CD4-positive, CD25-positive, alpha-beta regulatory T cell (primary cell): ENCODE measurements around the gene GNG7. TPM values are rescaled to one million over a fixed set of nuclear protein-coding genes. Genes with fewer than 3 reads are reported as not detected.
"Not testable (repeated sequence)": the region's sequence is repeated elsewhere in the genome, so short reads cannot be mapped to it uniquely, and the experiment has no call there.

Source experiments
- ATAC-seq, 2 donors: fragments of 150-1000 bp; cut with Tn5 transposase; one replicate each; pipeline ENCODE4 v1.10.0; 2021; ENCODE audit warnings: low read depth in 2 of 2, moderate number of reproducible peaks in 2 of 2, moderate library complexity in 1 of 2
- DNase-seq, 3 donors: peaks; one replicate each; pipeline versions ENCODE4 v3.0.0 to v3.0.0-alpha.2; 2012 to 2022; ENCODE audit warnings: mixed read lengths in 1 of 3
- H3K27ac ChIP-seq: one replicate; pipeline ENCODE4 v1.7.0; 2013; ENCODE audit warnings: mild to moderate bottlenecking, low read length; ENCODE audit not compliant: insufficient read depth, poor library complexity, severe bottlenecking
- H3K27me3 ChIP-seq: one replicate; pipeline ENCODE4 v1.7.0; 2013; ENCODE audit warnings: low read length; ENCODE audit not compliant: control insufficient read depth, insufficient read depth
- H3K36me3 ChIP-seq: one replicate; pipeline ENCODE4 v1.7.0; 2013; ENCODE audit warnings: mild to moderate bottlenecking, low read length, moderate library complexity; ENCODE audit not compliant: control insufficient read depth, insufficient read depth
- H3K4me1 ChIP-seq: 2 replicates; pipeline ENCODE4 v1.7.0; 2013; ENCODE audit warnings: mild to moderate bottlenecking, low read length; ENCODE audit not compliant: insufficient read depth, control insufficient read depth, poor library complexity, severe bottlenecking
- H3K4me3 ChIP-seq: one replicate; pipeline ENCODE4 v1.7.0; 2013; ENCODE audit warnings: low read depth, mild to moderate bottlenecking, low read length, moderate library complexity
- H3K9me3 ChIP-seq, 2 experiments: 1 replicate in 1 of 2; 2 replicates in 1 of 2; pipeline ENCODE4 v1.7.0; 2013; ENCODE audit warnings: low read length in 2 of 2, mild to moderate bottlenecking in 1 of 2, moderate library complexity in 1 of 2; ENCODE audit not compliant: control insufficient read depth in 2 of 2
- H3K27ac Mint-ChIP-seq, 3 donors: one replicate each; pipeline ENCODE4 v1.8.0; 2020 to 2022; ENCODE audit warnings: mild to moderate bottlenecking in 3 of 3, mixed read lengths in 3 of 3, moderate library complexity in 2 of 3
- H3K27me3 Mint-ChIP-seq: one replicate; pipeline ENCODE4 v1.8.0; 2022; ENCODE audit warnings: mild to moderate bottlenecking, mixed read lengths
- H3K36me3 Mint-ChIP-seq: one replicate; pipeline ENCODE4 v1.8.0; 2020; ENCODE audit warnings: mixed read lengths
- H3K4me1 Mint-ChIP-seq, 4 donors: one replicate each; pipeline ENCODE4 v1.8.0; 2020 to 2022; ENCODE audit warnings: mixed read lengths in 4 of 4, mild to moderate bottlenecking in 1 of 4
- H3K4me3 Mint-ChIP-seq, 4 donors: one replicate each; pipeline ENCODE4 v1.8.0; 2020 to 2022; ENCODE audit warnings: mild to moderate bottlenecking in 4 of 4, mixed read lengths in 4 of 4, moderate library complexity in 3 of 4
- H3K9me3 Mint-ChIP-seq, 7 donors: one replicate each; pipeline ENCODE4 v1.8.0; 2020 to 2022; ENCODE audit warnings: mixed read lengths in 7 of 7, mild to moderate bottlenecking in 3 of 7, moderate library complexity in 2 of 7
- polyA plus RNA-seq, 4 donors: library from polyadenylated mRNA; unstranded; fragments of 300-500 nt; fragmentation: Illumina TruSeq; gene quantifications; one replicate each; pipeline ENCODE4 v1.2.3, GENCODE V29; 2021
- total RNA-seq: library from RNA; stranded (reverse); gene quantifications from one replicate; pipeline ENCODE4 v1.2.3, GENCODE V29; 2022

The GNG7 gene
- total and polyA plus RNA-seq, 5 donors from 2014 or later: 0.65 to 1.6 (median 1.2) TPM

DNA sequence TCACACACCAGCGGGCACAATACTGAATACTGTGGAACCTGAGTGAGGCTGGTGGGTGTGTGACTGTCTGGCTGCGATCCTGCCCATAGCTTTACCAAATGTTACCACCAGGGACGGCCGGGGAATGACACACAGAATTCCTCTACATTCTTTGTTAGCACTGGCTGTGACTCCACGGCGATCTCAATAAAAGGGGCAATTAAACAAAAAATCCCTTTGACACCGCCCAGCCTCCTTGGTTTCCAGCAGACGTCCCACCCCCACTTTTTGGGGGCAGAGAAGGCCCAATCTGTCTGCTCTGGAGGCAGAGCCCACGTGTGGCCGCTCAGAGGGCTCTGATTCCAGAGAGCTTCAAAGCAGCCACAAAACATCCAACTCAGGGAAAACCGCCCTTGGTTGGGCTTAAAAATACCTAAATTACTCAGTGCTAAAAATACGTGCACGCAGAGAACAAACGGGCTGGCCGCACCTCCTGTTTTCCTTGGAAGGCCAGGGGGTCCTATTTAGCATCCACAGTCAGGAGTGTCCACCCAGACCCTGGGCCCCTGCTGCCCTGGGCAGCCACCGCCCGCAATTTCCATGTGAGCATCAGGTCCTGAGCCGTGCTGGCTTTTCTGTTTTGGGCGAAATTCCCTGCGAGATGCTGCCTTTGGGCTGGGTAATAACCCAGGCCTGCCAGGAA is 178.7 kb downstream of the GNG7 start:
- DNase-seq: no peak

DNA sequence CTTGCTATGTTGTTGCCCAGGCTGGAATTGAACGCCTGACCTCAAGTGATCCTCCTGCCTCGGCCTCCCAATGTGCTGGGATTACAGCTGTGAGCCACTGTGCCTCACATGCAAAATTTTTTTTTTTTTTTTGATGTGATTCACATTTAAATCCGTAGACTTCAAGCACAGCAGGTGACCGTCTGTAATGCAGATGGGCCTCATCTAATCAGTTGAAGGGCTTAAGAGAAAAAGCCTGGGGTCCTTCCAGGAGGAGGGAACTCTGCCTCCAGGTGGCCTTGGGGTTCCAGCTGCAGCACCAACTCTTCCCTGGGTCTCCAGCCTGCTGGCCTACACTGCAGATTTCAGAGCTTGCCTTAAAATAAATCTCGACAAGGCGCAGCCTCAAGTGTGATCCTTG is 183.0 kb downstream of the GNG7 start:
- Histone ChIP-seq H3K4me1 (peaks cover 4% of the 10 kb centered on the region), H3K27ac (no peak overlapping the region), H3K9me3 (no peaks in the 10 kb centered on the region), H3K27me3 (no peaks in the 10 kb centered on the region), H3K4me3 (no peak overlapping the region), H3K36me3 (no peaks in the 10 kb centered on the region)
- Mint-ChIP-seq H3K9me3 (peaks cover 0 to 3% (median 0%) of the 10 kb centered on the region in 7 donors), H3K27ac (peak overlapping the region in 1 of 3 donors; percentile 69), H3K36me3 (peaks cover 3% of the 10 kb centered on the region), H3K27me3 (no peaks in the 10 kb centered on the region), H3K4me3 (no peak overlapping the region), H3K4me1 (no peaks in the 10 kb centered on the region)
- DNase-seq: no peak
- no peak for ATAC-seq

More for the DNA sequence above, 178.7 kb downstream of the GNG7 start:
- Histone ChIP-seq H3K4me3 (no peak overlapping the region), H3K4me1 (no peaks in the 10 kb centered on the region), H3K9me3 (no peaks in the 10 kb centered on the region), H3K36me3 (no peaks in the 10 kb centered on the region), H3K27me3 (no peaks in the 10 kb centered on the region), H3K27ac (no peak overlapping the region)
- Mint-ChIP-seq H3K9me3 (peaks cover 0 to 3% (median 0%) of the 10 kb centered on the region in 7 donors), H3K27me3 (no peaks in the 10 kb centered on the region), H3K36me3 (no peaks in the 10 kb centered on the region), H3K27ac (no peak overlapping the region), H3K4me1 (no peaks in the 10 kb centered on the region), H3K4me3 (no peak overlapping the region)
- no peak for ATAC-seq

DNA sequence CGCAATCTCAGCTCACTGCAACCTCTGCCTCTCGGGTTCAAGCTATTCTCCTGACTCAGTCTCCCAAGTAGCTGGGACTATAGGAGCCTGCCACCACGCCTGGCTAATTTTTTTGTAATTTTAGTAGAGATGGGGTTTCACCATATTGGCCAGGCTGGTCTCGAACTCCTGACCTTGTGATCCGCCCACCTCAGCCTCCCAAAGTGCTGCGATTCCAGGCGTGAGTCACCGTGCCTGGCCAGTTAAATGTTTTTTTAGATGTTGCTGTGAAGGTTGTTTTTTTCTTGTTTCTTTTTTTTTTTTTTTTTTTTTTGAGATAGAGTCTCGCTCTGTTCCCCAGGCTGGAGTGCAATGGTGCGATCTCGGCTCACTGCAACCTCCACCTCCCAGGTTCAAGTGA is 183.6 kb downstream of the GNG7 start:
- not testable (repeated sequence) for H3K4me1 ChIP-seq, H3K4me3 Mint-ChIP-seq, H3K36me3 ChIP-seq, H3K27me3 ChIP-seq, H3K27me3 Mint-ChIP-seq, H3K36me3 Mint-ChIP-seq, H3K27ac Mint-ChIP-seq, H3K27ac ChIP-seq, DNase-seq, H3K4me3 ChIP-seq, H3K9me3 ChIP-seq, ATAC-seq, H3K9me3 Mint-ChIP-seq, H3K4me1 Mint-ChIP-seq

DNA sequence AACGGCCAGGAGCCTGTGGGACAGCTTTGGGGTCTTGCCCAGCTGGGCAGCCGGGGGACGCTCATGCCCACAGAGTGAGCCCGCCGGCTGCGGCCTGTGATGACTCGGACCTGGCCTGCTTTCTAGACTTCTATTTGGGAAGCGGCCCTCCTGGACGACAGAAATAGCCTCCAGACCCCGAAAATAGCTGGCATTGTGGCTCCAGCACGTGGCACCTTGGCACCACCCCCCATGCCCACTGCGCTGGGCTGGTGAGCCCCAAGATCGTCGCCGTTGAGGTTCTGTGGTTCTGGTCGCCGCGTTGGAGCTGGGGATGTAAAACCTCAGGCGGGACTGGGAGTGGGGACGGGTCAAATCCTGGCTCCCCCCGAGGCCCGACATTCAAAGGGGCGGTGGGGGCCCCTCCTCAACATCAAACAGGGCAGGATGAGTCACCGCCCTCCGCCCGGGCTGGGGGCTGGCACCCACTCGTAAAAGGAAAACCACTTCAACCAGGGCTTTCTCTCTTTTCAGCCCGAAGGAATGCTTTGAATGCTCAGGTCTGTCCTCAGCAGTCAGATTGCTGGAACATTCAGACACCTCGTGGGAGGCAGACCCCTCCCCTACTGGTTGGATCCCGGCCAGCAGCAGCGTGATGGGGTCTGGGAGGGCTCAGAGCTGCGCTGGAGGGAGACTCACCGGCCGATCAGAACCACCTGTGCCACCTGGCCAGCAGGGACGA is 184.5 kb downstream of the GNG7 start:
- Mint-ChIP-seq H3K4me3 (no peak overlapping the region), H3K36me3 (peaks cover 3% of the 10 kb centered on the region), H3K27ac (no peak overlapping the region), H3K27me3 (no peaks in the 10 kb centered on the region), H3K4me1 (no peaks in the 10 kb centered on the region), H3K9me3 (peaks cover 0 to 3% (median 0%) of the 10 kb centered on the region in 7 donors)
- Histone ChIP-seq H3K36me3 (no peaks in the 10 kb centered on the region), H3K27me3 (no peaks in the 10 kb centered on the region), H3K9me3 (no peaks in the 10 kb centered on the region), H3K4me1 (peaks cover 4% of the 10 kb centered on the region), H3K27ac (no peak overlapping the region), H3K4me3 (no peak overlapping the region)
- ATAC-seq: no peak
- DNase-seq: no peak

DNA sequence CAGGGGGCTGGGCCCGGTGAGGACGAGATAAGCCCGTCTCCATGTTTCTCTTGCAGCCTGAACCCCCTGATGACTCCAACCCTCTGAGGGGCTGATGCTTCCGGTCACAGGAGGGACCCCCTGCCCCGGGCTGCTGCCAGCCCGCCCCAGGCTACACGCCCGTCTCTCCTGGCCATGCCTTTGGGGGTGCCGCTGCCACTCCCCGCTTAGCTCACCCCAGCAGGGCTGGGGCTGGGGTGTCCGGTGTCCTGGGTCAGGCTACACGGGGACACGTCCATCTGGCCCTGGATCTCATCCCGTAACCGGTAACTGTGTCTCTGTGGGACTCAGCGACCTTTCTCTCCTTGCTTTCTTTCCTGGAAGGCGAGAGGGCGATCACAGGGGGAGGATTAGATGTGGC is 185.8 kb downstream of the GNG7 start:
- ATAC-seq: no peak
- H3K9me3 Mint-ChIP-seq: peaks cover 0 to 3% (median 0%) of the 10 kb centered on the region in 7 donors

DNA sequence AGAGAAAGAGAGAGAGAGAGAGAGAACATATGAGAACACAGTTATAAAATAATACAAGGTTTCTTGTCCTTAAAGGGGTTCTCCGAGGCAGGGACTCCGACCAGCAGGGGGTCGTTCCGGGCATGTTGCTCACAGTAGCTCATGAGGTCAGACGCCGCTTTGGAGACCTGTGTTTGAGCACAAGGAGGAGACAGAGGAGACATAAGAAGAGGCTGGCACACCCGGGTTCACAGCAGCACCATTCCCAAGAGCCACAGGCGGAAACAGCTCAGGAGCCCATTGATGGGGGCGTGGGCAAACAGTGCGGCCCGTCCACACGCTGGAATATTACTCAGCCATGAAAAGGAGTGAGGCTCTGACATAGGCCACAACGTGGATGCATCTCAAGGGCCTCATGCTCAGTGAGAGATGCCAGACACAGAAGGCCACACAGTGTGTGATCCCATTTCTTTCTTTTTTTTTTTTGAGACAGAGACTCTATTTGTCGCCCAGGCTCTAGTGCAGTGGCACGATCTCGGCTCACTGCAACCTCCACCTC is 187.4 kb downstream of the GNG7 start:
- no peak overlapping the region for H3K27ac Mint-ChIP-seq
- H3K4me1 Mint-ChIP-seq: no peaks in the 10 kb centered on the region

More for the DNA sequence above, 185.8 kb downstream of the GNG7 start:
- H3K36me3 Mint-ChIP-seq: peaks cover 3% of the 10 kb centered on the region
- H3K4me1 Mint-ChIP-seq: no peaks in the 10 kb centered on the region
- H3K27ac Mint-ChIP-seq: no peak overlapping the region
- Histone ChIP-seq H3K4me1 (peaks cover 4% of the 10 kb centered on the region), H3K36me3 (no peaks in the 10 kb centered on the region), H3K27ac (no peak overlapping the region), H3K27me3 (no peaks in the 10 kb centered on the region), H3K9me3 (no peaks in the 10 kb centered on the region), H3K4me3 (no peak overlapping the region)
- DNase-seq: no peak
- no peak overlapping the region for H3K4me3 Mint-ChIP-seq
- no peaks in the 10 kb centered on the region for H3K27me3 Mint-ChIP-seq

DNA sequence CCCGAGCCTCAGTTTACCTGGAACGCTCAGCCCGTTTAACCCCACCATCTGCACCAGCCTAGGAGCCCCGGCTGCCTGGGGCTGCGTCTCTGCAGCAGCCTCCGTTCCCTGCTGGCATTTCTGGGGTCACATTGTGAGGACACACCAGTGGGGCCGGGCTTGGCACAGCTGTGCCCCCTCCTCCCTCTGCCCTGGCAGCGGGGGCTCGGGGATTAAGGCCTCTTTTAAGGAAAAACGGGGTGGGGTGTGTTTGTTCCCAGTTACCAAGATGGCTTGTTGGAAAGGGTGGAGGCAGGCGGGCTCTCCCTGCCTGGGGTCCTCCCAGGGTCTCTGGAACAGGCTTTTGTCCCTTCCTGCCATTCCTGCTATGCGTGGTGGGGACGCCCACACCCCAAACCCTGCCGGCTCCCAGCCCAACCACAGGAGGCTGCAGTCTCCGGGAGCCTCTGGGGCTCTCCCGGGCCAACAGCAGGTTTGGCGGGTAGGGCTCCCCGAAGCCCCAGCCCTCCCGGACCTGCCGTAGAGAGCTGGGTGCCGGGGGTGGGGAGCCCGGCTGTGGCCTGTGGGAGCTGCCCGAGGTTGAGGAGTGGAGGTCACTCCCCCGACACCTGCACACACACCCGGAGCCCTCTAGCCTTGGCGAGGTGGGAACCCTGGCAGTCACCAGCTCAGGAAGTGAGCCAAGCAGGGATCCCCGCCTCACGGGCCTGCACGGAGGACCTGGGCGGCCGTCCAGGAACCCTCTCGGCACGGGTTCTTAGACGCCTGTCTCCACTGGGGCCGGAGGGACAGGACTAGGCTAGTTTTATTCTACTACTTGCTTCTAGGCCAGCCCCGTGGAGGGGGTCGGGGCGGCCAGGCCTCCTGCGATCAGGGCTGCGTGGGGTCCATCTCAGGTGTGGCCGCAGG is 189.7 kb downstream of the GNG7 start:
- ATAC-seq: no peak

More for the DNA sequence above, 187.4 kb downstream of the GNG7 start:
- Histone ChIP-seq H3K4me3 (no peak overlapping the region), H3K9me3 (no peaks in the 10 kb centered on the region), H3K27me3 (no peaks in the 10 kb centered on the region), H3K27ac (no peak overlapping the region), H3K36me3 (no peaks in the 10 kb centered on the region), H3K4me1 (peaks cover 4% of the 10 kb centered on the region)
- ATAC-seq (no peak), DNase-seq (no peak)
- H3K36me3 Mint-ChIP-seq: peaks cover 3% of the 10 kb centered on the region
- no peaks in the 10 kb centered on the region for H3K9me3 Mint-ChIP-seq
- H3K4me3 Mint-ChIP-seq: no peak overlapping the region
- H3K27me3 Mint-ChIP-seq: no peaks in the 10 kb centered on the region

More for the DNA sequence above, 189.7 kb downstream of the GNG7 start:
- H3K4me1 ChIP-seq: no peaks in the 10 kb centered on the region
- H3K27ac ChIP-seq: no peak overlapping the region
- Mint-ChIP-seq H3K27me3 (no peaks in the 10 kb centered on the region), H3K4me1 (peaks cover 0 to 3% (median under 1%) of the 10 kb centered on the region in 4 donors), H3K9me3 (no peaks in the 10 kb centered on the region), H3K27ac (no peak overlapping the region), H3K36me3 (peaks cover 3% of the 10 kb centered on the region), H3K4me3 (no peak overlapping the region)
- no peaks in the 10 kb centered on the region for H3K36me3 ChIP-seq
- H3K9me3 ChIP-seq: no peaks in the 10 kb centered on the region
- no peak overlapping the region for H3K4me3 ChIP-seq
- H3K27me3 ChIP-seq: no peaks in the 10 kb centered on the region
- DNase-seq: no peak
